ENCODE results near the gene GALNT10.
"Not testable (repeated sequence)": the region's sequence is repeated elsewhere in the genome, so short reads cannot be mapped to it uniquely, and the experiment has no call there.

GALNT10 gene

GRCh38 chr5:154190595-154191304 is at the start of gene GALNT10:
TSS of gene GALNT10 (plus strand) at chr5:154190733. CDS start at chr5:154190867, 134 bp downstream.
- peak; percentile 32 to 35 for DNase-seq (ENCODE audit: low read depth in 2 of 2)

DNA sequence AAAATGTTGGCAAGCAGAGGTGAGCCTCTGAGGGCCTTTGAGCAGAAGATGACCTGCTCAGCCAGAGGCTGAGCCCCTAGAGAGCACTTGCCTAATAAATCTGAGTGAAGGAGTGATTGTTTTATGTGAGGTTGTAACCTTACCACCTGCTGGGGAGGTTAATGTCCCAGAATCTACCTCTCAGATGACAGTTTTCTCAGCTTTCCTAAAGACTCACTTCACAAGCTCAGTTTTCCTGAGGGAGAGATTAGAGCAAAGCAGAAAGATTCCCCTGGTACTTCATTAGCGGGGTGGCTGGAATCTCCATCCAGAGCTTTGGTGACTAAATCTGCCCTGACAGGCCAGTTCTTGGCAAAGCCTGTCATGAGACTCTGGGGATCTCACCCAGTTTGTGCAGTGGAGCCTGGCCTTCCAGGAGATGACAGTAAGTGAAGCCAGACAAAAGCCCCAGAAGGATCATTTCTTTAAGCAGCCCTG is 48.8 kb upstream of the GALNT10 start:
- no peak for DNase-seq (ENCODE audit: low read depth in 2 of 2)

DNA sequence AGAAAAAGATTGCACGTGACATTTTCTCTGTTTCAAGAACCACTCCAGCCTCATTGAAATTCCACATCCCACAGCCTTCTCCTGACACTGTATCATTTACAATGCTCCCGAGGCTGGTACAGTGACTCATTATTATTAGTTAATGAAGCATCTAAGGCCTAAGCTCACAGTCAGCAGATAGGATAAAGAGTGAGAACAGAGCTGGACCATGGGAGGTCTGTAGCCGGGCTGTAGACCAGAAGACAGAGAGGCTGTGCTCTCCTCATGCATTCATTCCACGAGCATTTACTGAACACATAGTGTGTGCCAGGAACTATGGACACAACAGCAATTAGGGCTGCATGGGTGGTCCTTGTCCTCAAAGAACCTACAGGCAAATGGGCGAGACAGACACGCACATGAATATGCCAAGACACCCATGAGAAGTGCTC is 47.3 kb upstream of the GALNT10 start:
- no peak for DNase-seq (ENCODE audit: low read depth in 2 of 2)

- no peak for DNase-seq (ENCODE audit: low read depth in 2 of 2)
Observed at GRCh38 chr5:154145268-154145667, 45.3 kb upstream of the GALNT10 start.

- no peak for DNase-seq (ENCODE audit: low read depth in 2 of 2)
Observed at GRCh38 chr5:154146409-154146808, 44.1 kb upstream of the GALNT10 start.

DNA sequence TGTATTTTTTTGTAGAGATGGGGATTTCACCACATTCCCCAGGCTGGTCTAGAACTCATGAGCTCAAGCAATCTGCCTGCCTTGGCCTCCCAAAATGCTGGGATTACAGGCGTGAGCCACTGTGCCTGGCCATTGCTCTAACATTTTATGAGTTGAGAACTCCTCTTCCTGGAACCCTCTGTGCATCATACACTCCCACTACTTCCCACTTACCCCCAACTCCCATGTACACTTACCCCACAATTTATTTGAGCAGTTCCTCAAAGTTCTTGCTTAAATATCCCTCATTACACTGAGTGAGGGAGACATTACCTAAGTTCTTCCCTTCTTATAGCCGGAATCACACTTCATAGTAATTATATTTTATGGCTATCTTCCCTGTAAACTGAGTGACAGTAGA is 42.9 kb upstream of the GALNT10 start:
- no peak for DNase-seq (ENCODE audit: low read depth in 2 of 2)

GRCh38 chr5:154150471-154150870 is 40.1 kb upstream of the GALNT10 start:
- not testable (repeated sequence) for DNase-seq (ENCODE audit: low read depth in 2 of 2)

GRCh38 chr5:154157483-154158378 is 32.8 kb upstream of the GALNT10 start:
- DNase-seq (ENCODE audit: low read depth in 2 of 2) = no peak

DNA sequence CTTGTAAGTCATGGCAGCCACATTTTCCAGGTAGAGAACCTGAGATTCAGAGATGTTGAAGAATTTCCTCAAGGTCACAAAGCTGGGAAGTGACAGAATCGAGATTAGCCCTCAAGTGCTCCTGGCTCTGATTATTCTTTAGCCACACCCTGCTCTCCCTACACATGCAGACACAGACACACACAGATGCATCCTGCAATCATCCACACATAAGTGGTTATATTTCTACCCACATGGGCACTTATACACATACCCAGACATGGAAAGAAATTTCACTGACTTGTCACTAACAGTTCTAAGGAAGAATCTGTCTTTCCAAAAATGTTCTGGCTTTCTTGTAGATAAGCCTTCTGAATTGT is 32.2 kb upstream of the GALNT10 start:
- no peak for DNase-seq (ENCODE audit: low read depth in 2 of 2)

DNA sequence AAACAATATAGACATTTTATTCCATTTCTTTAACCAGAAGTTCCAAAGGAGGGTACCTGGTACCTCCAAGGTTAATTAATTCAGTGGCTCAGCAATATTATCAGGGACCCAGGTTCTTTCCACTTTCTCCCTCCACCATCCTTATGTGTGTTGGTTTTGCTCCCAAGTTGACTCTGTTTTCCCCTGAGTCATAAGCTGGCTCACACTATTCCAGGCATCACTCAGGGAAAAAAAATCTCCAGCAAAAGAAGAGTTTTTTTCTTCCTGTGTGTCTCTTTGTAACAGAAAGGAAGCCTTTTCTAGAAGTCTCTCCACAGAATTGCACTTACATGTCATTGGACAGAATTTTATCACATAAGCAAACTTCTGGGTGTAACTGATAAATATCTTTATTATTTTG is 31.2 kb upstream of the GALNT10 start:
- DNase-seq (ENCODE audit: low read depth in 2 of 2) = no peak

DNA sequence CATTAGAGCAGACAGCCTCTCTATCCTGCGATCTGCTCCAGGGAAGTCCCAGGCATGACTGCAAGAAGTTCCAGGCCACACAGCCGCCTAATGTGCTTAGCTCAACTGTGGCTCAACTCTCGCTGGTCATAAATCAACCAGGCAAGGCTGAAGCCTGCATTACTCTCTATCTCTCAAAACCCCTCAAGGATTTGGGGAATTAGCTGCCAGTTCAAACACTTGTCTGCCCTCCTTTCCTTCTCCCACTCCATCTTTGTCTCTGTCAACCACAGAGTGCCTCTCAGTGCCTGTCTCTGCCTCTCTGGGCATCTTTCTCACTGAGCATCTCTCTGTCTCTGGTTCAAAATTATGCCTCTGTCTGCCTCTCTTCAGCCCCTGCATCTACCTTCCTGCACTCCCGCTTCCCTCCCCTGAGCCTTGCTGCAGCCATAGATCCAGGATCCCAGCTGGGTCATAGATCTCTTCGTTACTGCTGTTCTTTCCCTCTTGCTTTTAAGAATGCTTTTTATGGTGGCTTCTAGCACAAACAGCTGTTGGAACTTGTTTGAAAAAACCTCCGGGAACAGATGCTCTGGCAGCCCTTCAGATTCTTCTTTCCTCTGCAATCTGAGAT is 27.9 kb upstream of the GALNT10 start:
- DNase-seq (ENCODE audit: low read depth in 2 of 2) = no peak

DNA sequence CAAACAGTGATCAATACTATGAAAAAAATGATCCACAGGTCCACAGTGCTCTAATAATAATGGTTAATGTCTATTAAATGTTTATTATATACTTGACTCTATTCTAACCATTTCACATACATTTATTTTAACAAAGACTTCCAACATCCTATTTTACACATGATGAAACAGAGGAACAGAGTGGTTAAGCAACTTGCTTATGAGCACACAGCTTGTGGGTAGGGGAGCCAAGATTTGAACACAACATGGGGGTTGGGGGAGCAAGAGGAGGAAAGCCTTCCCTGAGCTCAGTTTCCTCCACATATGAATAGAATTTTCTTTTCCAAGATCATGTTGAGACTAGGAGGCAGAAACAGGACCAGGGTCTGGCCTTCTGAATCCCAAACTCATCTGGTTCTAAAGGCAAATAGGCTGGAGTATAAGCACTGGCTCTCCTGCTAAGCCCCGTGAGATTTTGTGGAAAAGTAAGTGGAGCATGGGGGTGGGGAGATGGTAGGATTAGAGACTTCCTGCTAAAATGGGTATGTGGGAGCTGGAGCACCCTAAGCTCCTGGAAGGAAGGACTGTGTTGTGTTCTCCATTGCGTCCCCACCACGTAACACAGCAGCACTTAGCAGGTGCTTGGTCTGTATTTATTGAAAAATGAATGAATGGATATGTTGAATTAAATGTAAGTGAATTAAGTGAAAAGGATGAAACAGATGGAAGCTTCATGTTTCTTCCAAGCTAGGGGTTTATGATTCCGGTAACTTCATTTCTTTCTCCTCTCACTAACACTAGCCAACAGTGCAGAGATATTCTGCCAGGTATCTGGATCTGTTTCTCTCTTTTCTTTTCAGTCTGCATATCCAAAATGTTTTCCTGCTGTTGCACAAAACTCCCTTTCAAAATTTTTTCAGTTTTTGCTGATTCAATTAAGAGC is 26.9 kb upstream of the GALNT10 start:
- no peak for DNase-seq (ENCODE audit: low read depth in 2 of 2)

DNA sequence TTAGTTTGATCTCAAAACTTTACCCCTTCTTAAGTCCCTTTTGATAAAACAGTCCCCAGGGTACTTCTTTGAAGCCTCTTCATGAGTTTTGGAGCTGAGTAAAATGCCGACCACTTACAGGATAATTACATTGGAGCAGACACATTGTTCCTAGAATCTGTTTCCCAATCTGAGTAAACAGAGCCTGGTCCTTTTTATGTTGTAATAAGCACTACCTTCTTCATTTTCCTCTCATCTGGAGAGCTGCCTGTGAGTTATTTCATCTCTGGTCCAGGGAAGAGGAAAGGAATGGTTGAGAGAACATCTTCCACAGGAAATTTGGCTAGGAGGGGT is 26.3 kb upstream of the GALNT10 start:
- DNase-seq (ENCODE audit: low read depth in 2 of 2) = no peak

GRCh38 chr5:154165886-154166285 is 24.6 kb upstream of the GALNT10 start:
- no peak for DNase-seq (ENCODE audit: low read depth in 2 of 2)

- no peak for DNase-seq (ENCODE audit: low read depth in 2 of 2)
Observed at GRCh38 chr5:154166901-154167791, 23.4 kb upstream of the GALNT10 start.

GRCh38 chr5:154168395-154168794 is 22.1 kb upstream of the GALNT10 start:
- no peak for DNase-seq (ENCODE audit: low read depth in 2 of 2)

DNA sequence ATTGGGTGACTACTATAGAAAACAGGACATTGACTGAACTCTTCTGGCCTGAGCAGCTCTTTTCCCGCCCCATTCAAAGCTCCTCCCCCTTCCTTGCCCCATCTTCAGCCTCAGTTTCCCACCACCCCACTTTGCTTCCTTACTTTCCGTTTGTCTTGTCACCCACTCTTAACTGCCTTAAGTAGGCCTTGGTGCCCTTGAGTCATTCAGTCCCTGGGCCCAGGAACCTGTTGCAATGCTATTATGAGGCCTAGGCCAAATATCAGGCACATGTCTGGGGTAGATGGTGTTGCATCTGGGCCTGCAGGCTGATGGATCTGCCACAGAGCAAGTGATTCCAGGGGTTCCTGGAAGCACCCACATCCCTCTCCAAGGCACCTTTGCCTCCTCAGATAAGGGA is 17.7 kb upstream of the GALNT10 start:
- DNase-seq (ENCODE audit: low read depth in 2 of 2) = no peak

- DNase-seq (ENCODE audit: low read depth in 2 of 2) = no peak
Observed at GRCh38 chr5:154174091-154174490, 16.4 kb upstream of the GALNT10 start.

DNA sequence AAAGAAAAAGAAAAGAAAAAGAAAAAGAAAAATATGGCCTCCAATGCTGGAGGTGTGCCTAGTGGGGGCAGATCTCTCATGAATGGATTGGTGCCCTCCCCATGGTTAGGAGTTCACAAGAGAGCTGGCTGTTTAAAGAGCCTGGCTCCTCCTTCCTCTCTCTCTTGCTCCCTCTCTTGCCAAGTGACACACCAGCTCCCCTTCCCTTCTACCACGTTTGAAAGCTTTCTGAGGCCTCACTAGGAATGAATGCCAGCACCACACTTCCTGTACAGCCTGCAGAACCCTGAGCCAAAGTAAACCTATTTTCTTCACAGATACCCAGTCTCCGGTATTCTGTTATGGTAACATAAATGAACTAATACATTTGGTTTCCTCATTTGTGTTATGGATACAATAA is 14.4 kb upstream of the GALNT10 start:
- DNase-seq (ENCODE audit: low read depth in 2 of 2) = no peak

DNA sequence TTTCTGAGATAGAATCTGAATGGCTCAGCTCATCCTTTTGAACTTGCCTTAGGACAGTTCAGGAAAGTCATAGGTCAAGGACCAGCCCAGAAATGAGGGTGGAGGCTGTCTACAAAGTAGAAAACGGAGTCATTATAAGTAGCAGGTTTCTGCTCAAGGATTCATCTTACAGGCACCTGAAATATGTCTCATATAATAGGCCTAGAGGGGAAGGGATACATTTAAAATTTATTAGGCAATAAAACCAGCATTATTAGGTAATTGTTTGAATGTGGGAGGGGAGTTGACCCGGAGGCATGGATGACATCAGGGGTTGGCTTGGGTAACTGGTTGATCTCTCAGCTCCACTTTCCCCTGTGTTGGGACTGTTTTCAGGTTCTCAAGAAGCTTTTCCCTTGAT is 11.9 kb upstream of the GALNT10 start:
- DNase-seq (ENCODE audit: low read depth in 2 of 2) = no peak
